ENCODE data around the gene SPATC1L. TPM values are rescaled to one million over a fixed set of nuclear protein-coding genes. Genes with fewer than 3 reads are reported as not detected.

The SPATC1L gene
- total RNA-seq, 1 donor from 2014 or later: 27.1 TPM

DNA sequence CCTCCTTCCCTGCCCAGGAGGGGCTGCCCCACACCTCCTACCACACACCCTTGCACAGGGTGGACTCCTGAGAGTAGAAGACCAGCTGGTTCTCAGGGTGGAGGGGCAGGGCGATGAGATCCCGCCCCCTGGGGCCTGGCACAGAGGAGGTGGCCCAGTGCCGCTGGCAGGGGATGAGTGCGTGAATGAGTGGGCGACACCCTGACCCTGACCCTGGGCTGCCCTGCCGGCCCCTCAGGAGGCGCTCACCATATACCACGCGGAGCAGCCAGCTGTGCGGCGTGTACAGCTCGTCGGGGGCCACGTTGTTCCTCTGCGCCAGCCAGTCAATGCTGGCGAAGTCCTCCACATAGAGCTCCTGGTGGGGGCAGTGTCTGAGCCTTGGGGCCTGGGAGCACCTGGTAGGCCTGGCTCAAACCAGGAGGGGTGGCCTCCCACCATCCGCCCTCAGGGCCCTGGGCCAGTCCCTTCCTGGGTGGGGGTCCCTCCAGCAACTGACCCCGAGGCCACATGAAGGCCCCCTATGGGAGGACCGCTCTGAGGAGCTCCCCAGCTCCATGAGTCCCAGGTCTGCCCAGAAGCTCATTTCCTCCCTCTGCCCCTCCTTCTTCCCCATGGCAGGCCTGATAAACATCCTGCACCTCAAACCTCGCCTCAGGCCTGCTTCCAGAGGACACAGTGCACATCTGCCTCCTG lies 31.3 kb upstream of the SPATC1L start:
- no peak for DNase-seq (ENCODE audit: extremely low read depth, low read depth, low spot score)

DNA sequence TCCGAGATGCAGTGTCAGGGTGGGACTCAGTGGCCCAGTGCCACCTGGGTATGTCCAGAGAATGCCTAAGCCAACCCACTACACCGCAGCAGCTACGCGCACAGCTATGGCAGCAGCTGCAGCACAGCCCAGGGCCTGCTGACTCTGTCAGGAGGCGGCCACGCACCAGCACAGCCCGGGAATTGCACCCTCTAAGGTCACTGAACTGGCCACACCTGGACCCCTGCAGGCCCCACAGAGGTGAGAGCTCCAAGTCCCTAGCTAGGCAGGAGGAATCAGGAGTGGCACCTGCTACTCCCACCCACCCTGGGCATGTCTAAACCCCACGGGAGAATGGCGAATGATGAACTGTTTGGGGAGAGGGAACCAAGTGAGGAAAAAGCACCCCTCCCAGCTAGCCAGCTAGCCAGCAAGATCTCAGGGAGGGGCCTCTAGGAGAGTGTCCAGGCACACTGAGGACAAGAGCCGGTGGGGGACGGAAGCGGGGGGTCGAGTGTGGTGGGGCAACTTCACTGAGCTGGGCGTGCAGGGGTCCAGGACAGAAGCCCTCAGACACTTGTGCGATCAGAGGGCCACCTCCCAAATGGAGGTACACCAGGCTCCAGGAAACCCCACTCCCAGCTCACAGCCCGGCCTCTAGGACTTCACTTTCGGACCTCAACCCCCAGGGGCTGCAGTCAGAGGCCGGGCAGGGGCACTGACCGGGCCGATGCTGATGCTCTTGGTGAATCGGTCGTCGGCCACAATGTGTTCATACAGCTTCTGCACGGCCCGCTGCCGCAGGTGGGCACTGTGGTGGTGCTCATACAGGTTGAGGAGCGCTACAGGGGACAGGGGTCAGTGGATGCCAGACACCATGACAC lies 30.4 kb upstream of the SPATC1L start:
- no peak for DNase-seq (ENCODE audit: extremely low read depth, low read depth, low spot score)

DNA sequence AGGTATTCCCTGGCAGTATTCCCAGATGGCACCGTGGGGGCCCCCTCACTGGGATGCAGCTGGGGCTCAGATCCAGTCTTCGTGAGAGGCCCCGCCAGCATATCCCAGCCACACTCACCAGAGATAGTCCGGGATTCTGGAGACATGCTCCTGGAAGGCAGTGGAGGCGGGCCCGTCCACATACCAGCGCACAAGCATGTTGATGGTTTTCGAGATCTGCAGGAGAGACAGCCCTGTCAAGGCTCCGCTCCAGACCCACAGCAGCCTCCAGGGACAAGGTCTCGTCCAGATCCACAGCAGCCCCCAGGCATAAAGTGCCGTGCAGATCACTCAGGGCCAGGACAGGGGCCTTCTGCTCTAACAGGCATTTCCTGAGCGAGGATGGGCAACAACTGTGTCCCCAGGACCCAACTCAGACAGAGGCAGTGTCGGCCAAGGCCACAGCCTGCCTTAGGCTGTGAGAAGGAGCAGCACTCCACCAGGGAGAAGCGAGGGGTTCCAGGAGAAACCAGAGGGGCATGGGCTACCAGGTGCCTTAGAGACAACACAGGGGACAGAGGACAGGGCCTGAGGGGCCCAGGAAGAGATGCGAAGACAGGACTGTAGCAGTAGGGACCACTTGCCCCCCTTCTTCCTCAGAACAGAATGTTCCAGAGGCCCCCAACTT lies 29.5 kb upstream of the SPATC1L start:
- DNase-seq (ENCODE audit: extremely low read depth, low read depth, low spot score): no peak

DNA sequence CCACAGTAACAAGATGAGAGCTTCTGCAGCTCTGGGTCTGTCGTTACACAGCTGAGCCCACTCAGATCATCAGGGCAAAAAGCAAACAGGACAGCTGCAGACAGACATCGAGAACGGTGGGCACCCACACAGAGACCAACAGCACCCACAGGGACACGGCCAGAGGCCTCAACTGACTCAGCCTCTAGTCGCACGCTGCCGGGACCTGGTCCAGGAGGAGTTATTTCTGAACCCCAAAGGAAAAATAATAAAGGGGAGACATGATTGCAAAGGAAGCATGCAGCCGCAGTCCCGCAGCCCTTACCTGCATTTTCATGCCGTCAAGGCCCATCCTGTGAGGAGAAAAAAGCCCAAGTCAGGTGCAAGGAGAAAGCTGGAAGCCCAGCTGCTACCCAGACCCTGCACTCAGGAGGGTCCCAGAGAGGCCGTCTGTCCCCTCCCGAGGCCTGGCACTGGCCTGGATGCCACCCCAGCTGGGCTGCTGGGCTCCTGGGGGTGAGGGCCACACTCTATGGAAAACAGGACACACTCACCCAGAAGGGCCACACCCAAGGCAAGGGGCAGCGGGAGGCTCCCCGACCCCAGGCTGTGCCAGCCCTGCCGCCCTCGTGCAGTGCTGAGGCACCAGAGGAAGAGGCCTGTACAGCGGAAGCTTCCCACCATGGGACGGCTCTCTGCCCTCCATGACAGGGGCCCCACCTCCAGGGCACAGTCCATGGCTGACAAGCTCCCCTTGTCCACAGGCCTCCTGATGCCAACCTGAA lies 28.6 kb upstream of the SPATC1L start:
- no peak for DNase-seq (ENCODE audit: extremely low read depth, low read depth, low spot score)

DNA sequence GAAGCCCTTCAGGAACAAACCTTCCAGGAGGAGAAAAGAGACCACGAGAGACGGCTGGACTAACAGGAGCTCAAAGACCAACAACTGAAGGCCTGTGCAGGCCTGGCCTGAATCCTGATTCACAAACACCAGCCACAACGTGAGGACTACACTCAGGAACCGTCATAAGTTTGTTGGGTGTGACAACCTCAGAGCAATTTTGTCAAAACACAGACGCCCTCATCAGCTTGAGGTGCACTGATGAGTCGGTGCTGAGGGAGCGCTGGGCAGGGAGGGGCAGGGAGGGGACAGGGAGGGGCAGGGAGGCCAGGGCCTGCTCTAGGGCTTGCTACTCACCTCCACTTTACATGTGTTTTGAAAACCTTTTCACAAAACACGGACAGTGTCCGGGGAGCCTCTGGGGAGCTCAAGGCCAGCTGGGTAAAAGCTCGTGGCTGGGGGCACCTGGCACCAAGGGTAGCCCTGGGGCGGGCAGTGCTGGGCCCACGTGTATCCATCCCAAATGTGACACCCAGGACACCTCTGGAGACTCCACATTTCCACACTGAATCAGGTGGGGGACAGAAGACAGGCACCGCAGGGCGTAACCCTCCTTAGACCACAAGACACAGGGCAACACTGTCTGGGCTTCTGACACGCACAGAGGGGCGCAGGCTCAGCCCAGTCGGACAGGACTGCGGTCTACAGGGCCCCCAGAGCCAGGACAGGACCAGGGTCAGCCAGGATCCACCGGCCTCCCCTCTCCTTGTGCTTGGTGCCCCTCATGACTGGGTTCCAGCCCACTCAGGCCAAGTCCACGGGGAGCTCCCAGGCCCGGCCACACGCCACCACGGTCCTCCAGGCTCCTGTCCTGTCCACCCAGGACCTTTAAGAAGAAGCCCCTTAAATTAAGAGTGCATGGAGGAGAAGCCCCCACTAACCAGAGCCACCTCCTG lies 27.8 kb upstream of the SPATC1L start:
- DNase-seq (ENCODE audit: extremely low read depth, low read depth, low spot score): no peak

DNA sequence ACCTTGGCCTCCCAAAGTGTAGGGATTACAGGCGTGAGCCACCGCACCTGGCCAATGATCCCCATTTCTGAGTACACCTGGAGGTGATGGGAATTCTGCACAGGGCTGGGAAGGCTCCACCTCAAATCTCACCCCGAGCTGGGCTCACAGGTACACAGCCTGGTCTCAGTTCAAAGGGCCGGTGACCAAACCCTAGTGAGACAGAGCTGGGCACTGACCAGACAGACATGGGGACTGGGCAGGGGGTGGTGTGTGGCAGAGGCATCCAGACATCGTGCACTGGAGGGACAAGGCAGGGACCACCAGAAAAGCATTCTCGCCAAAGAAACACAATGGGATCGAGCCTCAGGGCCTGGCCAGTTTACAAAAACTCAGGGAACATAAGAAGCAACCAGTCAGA lies 27.1 kb upstream of the SPATC1L start:
- DNase-seq (ENCODE audit: extremely low read depth, low read depth, low spot score): no peak

DNA sequence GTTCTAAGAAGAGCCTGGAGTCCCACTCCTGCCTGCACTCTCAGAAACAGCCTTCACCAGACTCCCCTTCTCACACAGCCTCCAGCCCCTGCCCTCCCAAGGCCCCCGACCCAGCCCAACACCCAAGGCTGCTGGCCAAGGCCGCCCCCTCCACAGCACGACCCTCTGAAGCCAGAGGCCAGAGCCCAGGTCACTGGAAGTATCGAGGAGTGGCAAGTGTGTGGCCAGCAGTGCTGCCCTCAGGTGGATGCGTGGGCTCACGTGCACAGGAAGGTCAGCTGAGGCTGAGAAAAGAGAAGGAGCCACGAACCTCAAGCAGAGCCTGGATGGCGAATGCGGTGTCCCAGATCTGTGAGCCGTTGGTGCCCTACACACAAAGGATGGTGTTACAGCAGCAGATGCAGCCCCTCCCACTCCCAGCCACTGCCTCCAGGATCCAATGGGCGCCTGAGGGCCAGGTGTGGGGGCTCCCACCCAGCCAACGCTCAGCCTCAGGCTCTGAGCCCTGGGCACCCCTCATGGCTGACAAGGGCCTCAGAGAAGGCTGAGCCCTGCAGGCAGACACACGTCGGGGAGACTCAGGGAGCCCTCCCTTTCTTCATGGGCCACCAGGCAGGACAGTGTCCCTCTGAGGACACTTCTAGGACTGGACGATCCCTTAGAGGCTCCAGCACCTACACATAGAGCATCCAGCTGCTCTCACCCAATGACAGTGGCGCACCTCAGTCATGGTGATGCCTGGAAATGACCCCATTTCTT lies 26.3 kb upstream of the SPATC1L start:
- no peak for DNase-seq (ENCODE audit: extremely low read depth, low read depth, low spot score)

DNA sequence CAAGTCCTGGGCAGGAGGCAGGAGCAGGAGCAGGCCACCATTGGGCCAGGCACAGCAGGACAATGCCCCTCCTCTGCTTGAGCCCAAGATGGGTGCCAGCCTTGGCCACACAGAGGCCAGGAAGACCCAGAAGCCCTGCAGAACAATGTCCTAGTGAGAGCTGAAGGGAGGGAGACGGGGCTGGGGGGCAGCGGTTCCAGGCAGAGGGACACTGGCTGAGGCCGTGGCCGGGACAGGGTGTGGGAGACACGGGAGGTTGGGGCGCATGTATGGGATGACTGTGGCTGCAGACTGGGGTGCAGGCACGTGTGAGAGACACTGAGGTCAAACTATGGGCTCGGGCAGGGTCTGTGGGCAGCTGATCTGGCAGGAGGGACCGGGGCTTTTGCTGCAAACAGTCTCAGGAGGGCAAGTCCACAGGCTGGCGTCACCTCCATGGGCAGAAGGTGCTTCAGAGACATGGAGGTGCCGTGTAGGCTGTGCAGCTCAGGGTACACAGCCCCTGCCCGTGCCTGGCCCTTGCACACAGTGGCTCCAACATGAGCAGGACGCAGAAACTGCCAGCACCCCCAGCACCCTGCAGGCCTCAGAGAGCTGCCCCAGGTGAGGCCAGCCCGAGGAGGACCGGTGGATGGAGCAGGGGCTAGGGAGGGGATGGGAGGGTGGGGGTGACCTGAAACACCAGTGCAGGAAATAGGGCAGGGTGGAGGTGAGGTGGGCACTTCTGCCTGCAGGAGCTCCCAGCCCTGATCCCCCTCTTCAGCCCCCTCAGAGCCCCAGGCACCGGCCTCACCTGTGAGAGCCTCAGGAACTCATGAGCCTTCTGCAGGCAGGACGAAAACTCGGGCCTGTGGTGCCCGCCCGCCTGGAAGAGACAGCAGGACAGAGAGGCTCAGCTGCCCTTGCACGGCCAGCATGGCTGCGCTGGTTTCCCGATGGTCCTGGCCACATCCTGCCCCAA lies 24.8 kb upstream of the SPATC1L start:
- DNase-seq (ENCODE audit: extremely low read depth, low read depth, low spot score): no peak

DNA sequence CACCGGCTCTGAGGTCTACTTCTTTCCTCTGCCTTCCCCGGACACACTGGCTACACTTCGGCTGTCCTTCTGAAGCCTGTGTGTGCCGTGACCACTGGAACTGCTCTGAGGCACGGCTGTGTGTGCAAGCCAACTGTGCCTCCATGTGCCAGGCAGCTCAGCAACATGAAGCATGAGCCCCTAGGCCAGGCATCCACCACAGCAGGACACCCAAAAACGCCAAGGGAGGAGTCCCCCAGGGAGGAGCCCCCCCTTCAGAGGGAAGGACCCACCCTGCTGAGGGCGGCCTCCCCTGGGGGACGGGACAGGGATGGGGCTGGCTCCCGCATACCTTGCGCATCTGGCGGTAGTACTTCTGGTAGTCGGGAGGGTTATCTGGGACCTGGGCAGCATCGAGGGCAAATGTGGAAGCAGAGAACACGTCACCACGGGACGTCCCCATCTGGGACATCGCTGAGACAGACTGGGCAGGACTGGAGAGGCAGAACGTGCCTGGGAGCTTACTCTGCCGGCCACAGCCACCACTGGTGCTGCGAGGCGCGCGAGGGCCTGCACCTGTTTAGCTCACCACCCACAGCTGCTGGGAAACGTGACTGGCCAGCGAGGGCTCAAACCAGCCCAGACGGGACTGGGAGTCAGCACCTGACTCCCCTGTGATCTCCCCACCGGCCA lies 23.8 kb upstream of the SPATC1L start:
- no peak for DNase-seq (ENCODE audit: extremely low read depth, low read depth, low spot score)

DNA sequence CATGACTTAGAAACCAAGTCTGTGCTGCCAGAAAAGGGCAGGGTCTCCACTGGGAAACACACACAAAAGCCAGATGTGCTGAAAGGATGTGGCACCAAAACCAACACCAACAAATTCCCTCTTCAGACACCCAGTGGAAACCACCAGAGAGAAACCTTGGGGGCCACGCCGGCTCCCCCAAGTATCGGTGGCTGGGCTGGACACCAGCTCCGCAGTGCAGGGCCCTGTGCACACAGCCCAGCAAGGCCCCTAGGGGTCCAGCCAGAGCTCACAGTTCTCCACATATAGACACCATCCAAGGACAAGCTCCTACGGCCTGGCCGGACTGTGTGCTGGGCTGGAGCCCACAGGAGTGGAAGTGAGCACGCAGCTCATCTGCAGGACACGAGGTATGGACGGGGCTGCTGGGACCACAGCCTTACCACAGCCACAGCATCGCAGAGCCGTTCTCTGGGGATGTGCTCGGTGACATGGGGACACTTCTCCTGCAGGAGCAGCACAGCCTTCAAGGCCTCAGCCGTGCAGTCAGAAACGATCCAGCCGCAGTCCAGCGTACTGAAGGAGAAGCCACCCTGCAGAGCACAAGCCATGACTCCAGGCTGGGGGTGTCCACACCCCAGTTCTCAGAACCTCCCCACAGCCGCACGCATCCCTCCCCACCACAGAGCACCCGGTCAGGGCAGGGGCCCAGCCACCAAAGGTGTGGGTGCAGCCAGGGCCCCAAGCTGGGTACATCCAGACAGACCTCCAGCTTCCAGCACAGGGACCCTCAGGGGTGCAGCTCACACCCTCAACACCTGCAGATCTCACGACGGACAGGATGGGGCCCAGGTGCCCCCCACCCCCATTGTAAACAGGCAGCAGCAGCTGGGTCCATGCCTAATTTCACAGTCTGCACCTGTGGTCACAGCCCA lies 23.0 kb upstream of the SPATC1L start:
- DNase-seq (ENCODE audit: extremely low read depth, low read depth, low spot score): no peak

DNA sequence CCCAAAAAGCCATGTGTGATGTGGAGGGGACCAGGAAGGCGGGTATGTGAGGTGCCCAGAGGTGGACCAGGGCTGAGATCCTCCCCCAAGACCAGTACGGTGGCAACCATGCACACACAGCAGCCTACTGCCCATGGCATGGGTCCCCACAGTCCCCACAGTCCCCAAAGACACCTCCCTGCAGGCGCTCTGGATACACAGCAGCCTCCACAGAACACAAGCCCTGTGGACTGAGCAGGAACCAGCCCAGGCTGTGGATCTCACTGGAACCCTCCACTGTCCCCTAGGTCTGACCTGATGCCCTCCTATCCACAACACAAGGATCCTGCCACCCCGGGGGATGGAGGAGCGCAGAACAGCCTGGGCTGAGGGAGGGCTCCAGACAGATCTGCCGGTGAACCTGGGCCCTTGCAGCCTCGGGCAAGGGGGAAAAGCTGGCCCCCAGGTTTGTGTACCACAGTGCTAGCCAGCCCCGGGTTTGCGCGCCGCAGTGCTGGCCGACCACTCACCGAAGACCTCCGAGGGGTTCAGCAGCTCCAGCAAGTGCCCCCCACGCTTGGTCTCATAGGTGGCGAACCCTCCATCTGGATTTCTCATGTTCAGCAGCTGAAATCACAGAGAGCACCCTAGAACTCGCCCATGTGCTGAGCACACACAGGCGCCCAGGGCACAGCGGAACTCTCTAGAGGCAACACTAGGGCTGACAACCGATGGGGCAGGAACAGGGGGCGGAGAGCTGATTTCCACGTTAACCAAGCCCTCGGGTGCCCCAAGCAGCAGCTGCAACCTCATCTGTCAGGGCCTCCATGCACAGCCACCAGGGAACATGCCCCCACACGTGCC lies 22.1 kb upstream of the SPATC1L start:
- no peak for DNase-seq (ENCODE audit: extremely low read depth, low read depth, low spot score)

DNA sequence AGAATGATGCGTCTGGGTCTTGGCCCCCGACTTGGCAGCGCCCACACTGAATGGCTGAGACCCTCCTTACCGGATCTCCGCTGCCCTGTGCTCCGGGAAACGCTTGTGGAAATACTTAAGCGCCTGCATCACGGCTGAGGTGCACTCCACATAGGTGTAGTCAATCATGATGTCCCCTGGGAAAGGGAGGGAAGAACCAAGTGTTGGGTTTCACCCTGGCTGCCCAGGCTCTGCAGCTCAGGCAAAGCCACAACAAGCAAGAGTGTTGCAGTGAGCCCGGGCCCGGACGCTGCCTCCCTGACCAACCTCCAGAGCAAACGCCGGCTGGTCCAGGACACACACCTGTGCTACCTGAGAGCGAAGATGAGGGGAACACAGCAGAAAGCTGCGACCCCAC lies 21.5 kb upstream of the SPATC1L start:
- no peak for DNase-seq (ENCODE audit: extremely low read depth, low read depth, low spot score)

DNA sequence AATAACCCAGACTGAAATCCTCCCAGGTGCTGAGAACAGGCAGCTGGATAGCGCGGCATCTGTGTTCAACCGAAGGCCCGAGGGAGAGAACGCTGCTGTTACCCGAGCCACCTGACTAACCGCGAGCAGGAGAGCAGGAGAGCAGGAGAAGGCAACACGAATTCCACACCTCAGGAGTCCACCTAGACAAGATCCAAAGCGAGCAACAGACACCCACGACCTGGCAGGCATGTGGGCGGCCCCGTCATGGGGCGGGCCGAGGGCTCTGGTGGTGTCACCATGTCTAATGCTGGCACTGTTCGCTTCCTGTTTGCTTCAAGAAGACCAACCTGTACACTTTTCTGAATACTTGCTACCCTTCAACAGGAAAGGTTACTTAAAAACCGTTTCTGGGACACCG lies 20.9 kb upstream of the SPATC1L start:
- DNase-seq (ENCODE audit: extremely low read depth, low read depth, low spot score): no peak

DNA sequence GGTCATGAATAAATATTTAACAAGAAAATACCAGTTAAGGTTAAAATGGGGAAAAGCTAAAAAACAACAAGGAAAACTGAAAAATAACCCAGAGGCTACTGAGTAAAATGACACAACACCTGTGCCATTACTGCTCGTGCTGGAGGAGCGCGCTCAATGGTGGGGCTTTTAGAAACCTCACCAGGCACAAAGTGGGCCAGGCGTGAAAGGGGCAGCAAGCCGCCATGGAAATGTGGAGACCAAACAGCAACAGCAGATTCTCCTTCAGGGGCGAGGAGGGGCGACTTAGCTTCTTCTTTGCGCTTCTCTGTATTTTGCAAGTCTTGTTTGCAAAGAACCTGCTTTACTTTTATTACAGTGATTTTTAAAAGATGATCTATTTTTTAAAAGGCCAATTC lies 18.9 kb upstream of the SPATC1L start:
- no peak for DNase-seq (ENCODE audit: extremely low read depth, low read depth, low spot score)

DNA sequence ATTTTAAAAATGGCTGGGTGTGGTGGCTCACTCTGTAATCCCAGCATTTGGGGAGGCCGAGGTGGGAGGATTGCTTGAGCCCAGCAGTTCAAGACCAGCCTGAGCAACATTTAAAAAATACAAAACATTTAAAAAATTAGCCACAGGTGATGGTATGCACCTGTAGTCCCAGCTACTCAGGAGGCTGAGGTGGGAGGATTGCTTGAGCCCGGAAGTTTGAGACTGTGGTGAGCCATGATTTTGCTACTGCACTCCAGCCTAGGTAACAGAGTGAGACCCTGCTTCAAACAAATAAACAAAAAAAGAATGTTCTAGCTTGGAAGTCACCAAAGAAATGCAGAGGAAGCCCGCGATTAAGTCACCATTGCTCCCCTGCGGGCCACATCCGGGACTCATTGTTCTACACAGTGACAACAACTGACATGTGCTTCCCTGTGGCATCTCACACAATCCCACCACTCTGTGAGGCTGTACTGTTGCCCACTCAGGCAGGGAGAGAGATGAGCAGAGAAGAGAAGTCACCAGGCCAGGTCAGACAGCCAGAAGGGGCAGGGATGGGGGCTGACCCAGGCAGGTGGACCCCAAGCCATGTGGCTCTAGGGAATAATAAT lies 18.4 kb upstream of the SPATC1L start:
- no peak for DNase-seq (ENCODE audit: extremely low read depth, low read depth, low spot score)
